Thyroid gland (tissue), 4 donors: Measurements from ENCODE around the gene TSPAN5.

Source experiments
- CTCF ChIP-seq, 6 experiments: fragments of 200-600 bp in 3 of 6; fragments of 450-650 bp in 3 of 6; sonication (generic) in 3 of 6; IDR thresholded peaks; one replicate each; pipeline ENCODE4 v1.5.1; 2016 to 2019; ENCODE audit warnings: antibody characterized with exemption in 6 of 6, mild to moderate bottlenecking in 2 of 6, inconsistent platforms in 1 of 6, moderate library complexity in 1 of 6
- POLR2A ChIP-seq, 2 donors: fragments of 450-650 bp; IDR thresholded peaks; one replicate each; pipeline ENCODE4 v1.6.1; 2017; ENCODE audit warnings: antibody characterized with exemption in 2 of 2, mild to moderate bottlenecking in 2 of 2, moderate library complexity in 1 of 2

GRCh38 chr4:98508248-98508647, 150.2 kb downstream of the TSPAN5 start:
- TF ChIP-seq POLR2A (IDR thresholded peaks at IDR 0.05) (no peak), CTCF (IDR thresholded peaks at IDR 0.05) (no peak)
